Spinal cord (tissue), 10 donors: Measurements from ENCODE around the gene SIRPB2. TPM values are rescaled to one million over a fixed set of nuclear protein-coding genes. Genes with fewer than 3 reads are reported as not detected.
A peak's percentile ranks its signal among the peaks of the same experiment; 100 is the strongest.

ENCODE experiments used
- DNase-seq, 6 donors: peaks; one replicate each; pipeline versions ENCODE4 v3.0.0 to v3.0.0-alpha.2; 2013 to 2015; ENCODE audit warnings: low spot score in 6 of 6, low read depth in 4 of 6
- H3K27ac ChIP-seq: one replicate; pipeline ENCODE4 v1.5.1; 2013; ENCODE audit warnings: low read depth, low read length, control low read depth
- H3K27me3 ChIP-seq: one replicate; pipeline ENCODE4 v1.6.1; 2013; ENCODE audit warnings: low read length; ENCODE audit not compliant: control insufficient read depth, insufficient read depth
- H3K36me3 ChIP-seq: one replicate; pipeline ENCODE4 v1.6.1; 2013; ENCODE audit warnings: low read length; ENCODE audit not compliant: control insufficient read depth, insufficient read depth
- H3K4me1 ChIP-seq: one replicate; pipeline ENCODE4 v1.6.1; 2013; ENCODE audit warnings: low read length; ENCODE audit not compliant: control insufficient read depth, insufficient read depth
- H3K4me3 ChIP-seq: one replicate; pipeline ENCODE4 v1.5.1; 2013; ENCODE audit warnings: low read depth, low read length, control low read depth
- H3K9me3 ChIP-seq: one replicate; pipeline ENCODE4 v1.6.1; 2013; ENCODE audit warnings: low read length; ENCODE audit not compliant: control insufficient read depth, insufficient read depth
- WGBS: methylation state at CpG from one replicate; pipeline ENCODE4 v1.1.5; 2013; ENCODE audit warnings: missing lambda C conversion rate; ENCODE audit not compliant: insufficient coverage; 5-methylcytosine and 5-hydroxymethylcytosine counted together
- polyA plus RNA-seq, 2 donors: library from polyadenylated mRNA; unstranded; fragments of 120-200 nt; gene quantifications; one replicate each; pipeline ENCODE4 v1.2.1, GENCODE V29; 2013; ENCODE audit not compliant: insufficient read length in 2 of 2
- small RNA-seq: library from RNA; depleted of rRNA; stranded (forward); fragments of <200 nt; gene quantifications from one replicate; pipeline ENCODE3, GENCODE V24; 2014; ENCODE audit warnings: low replicate concordance
- total RNA-seq, 2 donors: library from RNA; depleted of rRNA in 1 of 2; stranded (reverse); fragments of 120-200 nt in 1 of 2; fragments of >200 nt in 1 of 2; gene quantifications; one replicate each; pipeline versions ENCODE4 v1.2.3 to v1.2.4, GENCODE V29; 2013 to 2014
- donor health status: healthy.

Gene SIRPB2
- total and polyA plus RNA-seq, 4 donors = 1.3 to 2.6 (median 1.6) TPM

GRCh38 chr20:1435337-1435699 lies 55.9 kb downstream of the SIRPB2 start:
- no peak overlapping the region for H3K27ac ChIP-seq
- H3K36me3 ChIP-seq = peaks cover 11% of the 10 kb centered on the region
- no peaks in the 10 kb centered on the region for H3K9me3 ChIP-seq
- no peaks in the 10 kb centered on the region for H3K27me3 ChIP-seq
- no peaks in the 10 kb centered on the region for H3K4me1 ChIP-seq
- DNase-seq = no peak
- no peak overlapping the region for H3K4me3 ChIP-seq

GRCh38 chr20:1434571-1435336 lies 56.5 kb downstream of the SIRPB2 start:
- no peaks in the 10 kb centered on the region for H3K27me3 ChIP-seq
- no peak overlapping the region for H3K4me3 ChIP-seq
- DNase-seq = no peak
- H3K36me3 ChIP-seq = peaks cover 6% of the 10 kb centered on the region
- no peaks in the 10 kb centered on the region for H3K4me1 ChIP-seq
- no peaks in the 10 kb centered on the region for H3K9me3 ChIP-seq
- 67% methylated on average over 1 of the region's 2 CpGs for WGBS
- H3K27ac ChIP-seq = no peak overlapping the region

GRCh38 chr20:1431158-1431557 lies 60.1 kb downstream of the SIRPB2 start:
- Histone ChIP-seq H3K4me3 (no peak overlapping the region), H3K27ac (no peak overlapping the region), H3K9me3 (no peaks in the 10 kb centered on the region), H3K36me3 (no peaks in the 10 kb centered on the region), H3K27me3 (no peaks in the 10 kb centered on the region), H3K4me1 (peaks cover 9% of the 10 kb centered on the region)
- DNase-seq = peak in 1 of 6 donors; percentile 37
- WGBS = no CpG with 5 or more reads among the region's 1 CpG

GRCh38 chr20:1430004-1430451 lies 61.2 kb downstream of the SIRPB2 start:
- Histone ChIP-seq H3K4me1 (peaks cover 9% of the 10 kb centered on the region), H3K4me3 (no peak overlapping the region), H3K9me3 (no peaks in the 10 kb centered on the region), H3K27ac (no peak overlapping the region), H3K36me3 (no peaks in the 10 kb centered on the region), H3K27me3 (no peaks in the 10 kb centered on the region)
- WGBS = no CpG with 5 or more reads among the region's 1 CpG
- no peak for DNase-seq

GRCh38 chr20:1429143-1429728 lies 62.0 kb downstream of the SIRPB2 start:
- Histone ChIP-seq H3K27me3 (no peaks in the 10 kb centered on the region), H3K27ac (no peak overlapping the region), H3K9me3 (no peaks in the 10 kb centered on the region), H3K4me3 (no peak overlapping the region), H3K4me1 (peaks cover 9% of the 10 kb centered on the region), H3K36me3 (no peaks in the 10 kb centered on the region)
- DNase-seq = no peak
- 90% methylated on average over 2 of the region's 4 CpGs for WGBS

GRCh38 chr20:1427457-1428054 lies 63.7 kb downstream of the SIRPB2 start:
- no peaks in the 10 kb centered on the region for H3K27me3 ChIP-seq
- whole genome bisulfite sequencing = 8% methylated on average over 2 of the region's 3 CpGs
- no peak overlapping the region for H3K27ac ChIP-seq
- peaks cover 15% of the 10 kb centered on the region for H3K4me1 ChIP-seq
- H3K4me3 ChIP-seq = no peak overlapping the region
- no peaks in the 10 kb centered on the region for H3K9me3 ChIP-seq
- no peaks in the 10 kb centered on the region for H3K36me3 ChIP-seq
- peak in 2 of 6 donors; percentile 21 to 57 for DNase-seq

GRCh38 chr20:1426231-1426849 lies 64.9 kb downstream of the SIRPB2 start:
- Histone ChIP-seq H3K27ac (no peak overlapping the region), H3K9me3 (no peaks in the 10 kb centered on the region), H3K27me3 (no peaks in the 10 kb centered on the region), H3K4me3 (no peak overlapping the region), H3K4me1 (peaks cover 15% of the 10 kb centered on the region), H3K36me3 (no peaks in the 10 kb centered on the region)
- WGBS = 71% methylated on average over 3 of the region's 4 CpGs
- DNase-seq = no peak

Small RNA genes within 50 kb of the gene (small RNA-seq; reads per million reads assigned to genes)
- gene RNU6-917P = not detected

Other genes starting within 250 kb of the SIRPB2 start
- gene SNPH, start 225.1 kb downstream of the SIRPB2 start, total RNA-seq = 10 to 100 TPM; 12.2 to 25.6 TPM
- gene SNPH, start 225.1 kb downstream of the SIRPB2 start, polyA plus RNA-seq = 10 to 100 TPM; 42.3 to 46.7 TPM
- gene SDCBP2, start 162.3 kb downstream of the SIRPB2 start, total RNA-seq = 1 to 10 TPM; 4.1 to 8.7 TPM
- 10 to 100 TPM; 20.0 to 20.1 TPM for gene SDCBP2, start 162.3 kb downstream of the SIRPB2 start, polyA plus RNA-seq
- 100 to 1,000 TPM in 1 of 2 donors, 10 to 100 TPM in 1; 87.2 to 102 TPM for gene FKBP1A, start 98.4 kb downstream of the SIRPB2 start, total RNA-seq
- 100 to 1,000 TPM; 258 to 261 TPM for gene FKBP1A, start 98.4 kb downstream of the SIRPB2 start, polyA plus RNA-seq
- 10 to 100 TPM; 32.0 to 50.3 TPM for gene NSFL1C, start 24.6 kb downstream of the SIRPB2 start, total RNA-seq
- gene NSFL1C, start 24.6 kb downstream of the SIRPB2 start, polyA plus RNA-seq = 100 to 1,000 TPM; 118 to 119 TPM
- not detected for gene SIRPD, start 66.3 kb upstream of the SIRPB2 start, total RNA-seq
- not detected for gene SIRPD, start 66.3 kb upstream of the SIRPB2 start, polyA plus RNA-seq
- under 1 TPM in 1 of 2 donors, not detected in 1; 0.69 TPM for gene SIRPB1, start 128.6 kb upstream of the SIRPB2 start, total RNA-seq
- gene SIRPB1, start 128.6 kb upstream of the SIRPB2 start, polyA plus RNA-seq = 1 to 10 TPM; 1.2 to 2.9 TPM
- not detected for gene SIRPG, start 166.4 kb upstream of the SIRPB2 start, total RNA-seq
- gene SIRPG, start 166.4 kb upstream of the SIRPB2 start, polyA plus RNA-seq = not detected